NCI-H1436 (cell line): ENCODE data around the gene TMEM150B.

Experiments used
- DNase-seq: peaks from one replicate; lab custom pipeline; 2025; lab: John Stamatoyannopoulos, UW

The TMEM150B gene

GRCh38 chr19:55354698-55355212 is 29.6 kb upstream of the TMEM150B start, which contains the start of gene COX6B2:
Gene COX6B2 (minus strand): TSS chr19:55354719. CDS start chr19:55354521, 198 bp downstream.
- no peak for DNase-seq

DNA sequence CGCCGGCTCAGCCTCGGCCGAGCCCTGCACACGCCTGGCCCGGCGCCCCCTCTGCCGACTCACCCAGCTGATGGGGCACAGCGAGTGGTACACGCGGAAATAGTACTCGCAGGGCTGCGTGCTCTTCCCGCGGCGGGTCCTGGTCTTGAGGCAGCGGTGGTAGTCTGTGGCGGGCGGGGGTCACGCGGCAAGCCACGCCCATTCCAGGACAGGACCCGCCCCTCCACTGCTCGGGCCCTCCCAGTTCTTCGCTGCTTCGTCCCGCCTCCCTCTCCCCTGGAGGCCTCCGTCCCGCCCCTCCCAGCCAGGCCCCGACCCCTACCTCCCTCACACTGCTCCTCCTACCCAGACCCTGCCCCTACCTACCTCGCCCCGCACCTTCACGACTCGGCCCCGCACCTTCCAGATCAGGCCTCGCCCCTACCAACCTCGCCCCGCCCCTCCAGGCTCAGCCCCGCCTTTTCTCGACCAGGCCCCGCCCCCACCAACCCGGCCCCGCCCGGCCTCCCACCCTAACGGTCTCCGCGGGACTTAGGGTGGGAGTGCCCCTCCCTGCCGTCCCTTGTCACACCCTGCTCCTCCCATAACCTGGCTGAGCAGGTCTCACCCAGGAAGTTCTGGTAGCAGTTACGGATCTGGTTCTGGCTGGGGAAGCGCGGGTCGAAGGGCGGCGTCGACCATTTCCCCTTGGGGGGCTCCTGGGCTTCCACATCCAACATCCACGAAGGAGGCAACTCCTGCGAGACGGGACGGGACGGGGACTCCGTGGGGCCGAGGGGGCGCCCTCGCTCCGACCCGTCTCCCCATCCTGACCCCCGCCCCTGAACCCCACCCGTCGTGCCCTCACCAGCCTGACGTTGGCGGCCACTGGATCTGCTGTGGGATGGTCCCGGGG is 28.9 kb upstream of the TMEM150B start:
- DNase-seq = peak; percentile 72

DNA sequence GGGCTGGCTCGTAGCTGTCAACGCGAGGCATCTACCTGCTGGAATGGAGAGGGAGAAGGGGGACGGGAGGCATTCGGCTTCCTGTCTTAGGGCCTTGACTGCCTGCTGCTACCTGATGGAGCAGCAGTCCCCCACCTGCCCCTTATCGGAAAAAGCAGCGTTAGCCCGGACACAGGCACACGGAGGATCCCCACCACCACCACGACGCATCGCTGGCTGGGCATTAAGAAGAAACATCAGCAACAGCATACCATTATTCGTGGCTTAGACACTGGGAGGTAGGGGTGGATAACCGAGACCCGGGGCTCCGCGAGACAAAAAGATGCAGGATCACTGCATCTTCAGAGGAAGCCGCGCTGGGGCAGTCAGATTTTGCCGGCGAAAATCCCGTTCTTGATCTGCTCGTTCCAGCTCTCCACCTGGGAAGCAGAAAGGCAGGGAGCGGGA is 28.2 kb upstream of the TMEM150B start:
- no peak for DNase-seq

GRCh38 chr19:55352549-55353145 is 27.5 kb upstream of the TMEM150B start:
- DNase-seq = no peak

GRCh38 chr19:55352040-55352439 is 26.9 kb upstream of the TMEM150B start:
- DNase-seq = no peak

DNA sequence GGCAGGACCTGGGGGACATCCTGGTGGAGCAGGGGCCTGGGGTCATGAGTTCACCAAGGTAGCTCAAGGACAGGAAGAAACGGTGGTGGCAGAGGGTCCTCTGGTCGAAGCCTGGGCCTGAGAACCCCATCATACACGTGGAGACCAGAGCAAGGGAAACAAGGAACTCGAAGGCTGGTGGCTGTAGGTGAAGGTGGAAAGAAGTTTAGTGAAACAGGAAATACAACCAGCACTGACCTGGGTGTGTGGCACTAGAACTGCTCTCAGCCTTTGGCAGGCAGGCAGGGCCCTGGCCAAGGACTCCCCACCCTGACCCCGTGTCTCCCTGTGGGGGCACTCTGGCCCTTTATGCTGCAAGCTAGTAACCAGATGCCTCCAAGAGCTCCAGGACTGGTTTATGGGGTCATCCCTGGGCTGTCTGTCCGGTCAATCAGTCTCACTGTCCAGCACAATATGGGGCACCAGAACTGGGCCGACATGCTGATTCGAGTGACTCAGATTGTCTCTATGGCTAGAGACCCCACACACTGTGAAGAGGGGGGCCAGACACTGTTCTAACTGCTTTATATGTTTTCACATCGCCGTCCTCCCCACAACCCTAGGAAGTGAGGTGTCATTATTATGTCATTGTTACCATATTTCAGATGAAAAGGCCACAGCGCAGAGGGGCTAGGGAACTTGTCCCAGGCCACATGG is 25.6 kb upstream of the TMEM150B start:
- no peak for DNase-seq

GRCh38 chr19:55348317-55349034 is 23.3 kb upstream of the TMEM150B start:
- no peak for DNase-seq

GRCh38 chr19:55347442-55348009 is 22.4 kb upstream of the TMEM150B start:
- no peak for DNase-seq

DNA sequence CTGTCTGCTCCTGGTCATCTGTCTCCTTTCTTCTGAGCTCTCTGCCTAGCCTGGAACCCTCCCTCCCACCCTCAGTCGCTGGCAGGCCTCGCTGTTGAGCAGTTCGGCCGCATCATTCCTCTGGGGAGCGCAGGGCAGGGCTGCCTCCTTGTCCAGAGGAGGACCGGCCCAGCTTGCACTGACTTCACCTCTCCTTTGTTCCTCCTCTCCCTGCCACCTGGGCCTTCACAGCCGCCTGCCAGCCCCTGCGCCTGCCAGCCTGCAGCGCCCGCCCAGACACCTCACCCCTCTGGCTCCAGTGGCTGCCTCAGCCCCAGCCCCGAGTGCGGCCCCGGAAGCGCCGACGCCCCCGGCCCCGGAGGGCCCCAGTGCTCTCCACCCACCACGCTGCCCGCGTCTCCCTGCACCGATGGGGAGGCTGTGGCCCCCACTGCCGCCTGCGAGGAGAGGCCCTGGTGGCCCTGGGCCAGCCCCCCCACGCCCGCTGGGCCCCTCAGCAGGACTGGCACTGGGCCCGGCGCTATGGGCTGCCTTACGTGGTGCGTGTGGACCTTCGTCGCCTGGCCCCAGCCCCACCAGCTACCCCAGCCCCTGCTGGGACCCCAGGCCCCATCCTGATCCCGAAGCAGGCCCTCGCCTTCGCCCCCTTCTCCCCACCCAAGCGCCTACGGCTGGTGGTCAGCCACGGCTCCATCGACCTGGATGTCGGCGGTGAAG is 21.7 kb upstream of the TMEM150B start:
- no peak for DNase-seq

DNA sequence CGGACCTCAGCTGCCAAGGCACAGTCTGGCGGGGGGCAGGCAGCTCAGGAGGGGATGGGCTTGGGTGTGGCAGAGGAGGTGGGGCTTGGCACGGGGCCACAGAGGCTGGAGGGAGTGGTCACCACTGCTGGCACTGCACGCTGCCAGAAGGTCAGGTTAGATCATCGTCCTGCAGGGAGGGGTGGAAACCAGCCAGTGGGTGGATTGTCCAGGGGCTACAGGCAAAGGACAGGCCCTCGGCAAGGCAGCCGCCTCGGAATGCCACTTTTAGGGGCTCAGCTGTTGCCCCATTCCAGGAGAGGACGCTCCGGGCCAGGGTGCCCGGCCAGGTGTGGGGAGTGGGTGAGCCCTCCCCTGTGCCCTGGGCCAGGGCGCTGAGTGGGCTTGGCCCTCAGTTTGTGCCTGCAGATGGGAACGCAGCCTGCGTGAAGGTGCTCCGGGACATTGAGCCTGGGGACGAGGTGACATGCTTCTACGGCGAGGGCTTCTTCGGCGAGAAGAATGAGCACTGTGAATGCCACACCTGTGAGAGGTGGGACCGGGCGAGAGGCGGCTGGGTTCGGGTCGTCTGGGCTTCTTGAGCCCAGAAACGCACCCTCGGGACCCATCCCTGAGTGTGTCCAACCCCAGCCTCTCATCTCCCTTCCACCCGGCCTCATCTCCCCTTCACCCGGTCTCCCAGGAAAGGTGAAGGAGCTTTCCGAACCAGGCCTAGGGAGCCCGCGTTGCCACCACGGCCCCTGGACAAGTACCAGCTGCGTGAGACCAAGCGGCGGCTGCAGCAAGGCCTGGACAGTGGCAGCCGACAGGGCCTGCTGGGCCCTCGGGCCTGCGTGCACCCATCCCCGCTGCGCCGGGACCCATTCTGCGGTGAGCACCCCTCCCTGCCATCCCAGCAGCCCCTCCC is 20.9 kb upstream of the TMEM150B start:
- DNase-seq = no peak

DNA sequence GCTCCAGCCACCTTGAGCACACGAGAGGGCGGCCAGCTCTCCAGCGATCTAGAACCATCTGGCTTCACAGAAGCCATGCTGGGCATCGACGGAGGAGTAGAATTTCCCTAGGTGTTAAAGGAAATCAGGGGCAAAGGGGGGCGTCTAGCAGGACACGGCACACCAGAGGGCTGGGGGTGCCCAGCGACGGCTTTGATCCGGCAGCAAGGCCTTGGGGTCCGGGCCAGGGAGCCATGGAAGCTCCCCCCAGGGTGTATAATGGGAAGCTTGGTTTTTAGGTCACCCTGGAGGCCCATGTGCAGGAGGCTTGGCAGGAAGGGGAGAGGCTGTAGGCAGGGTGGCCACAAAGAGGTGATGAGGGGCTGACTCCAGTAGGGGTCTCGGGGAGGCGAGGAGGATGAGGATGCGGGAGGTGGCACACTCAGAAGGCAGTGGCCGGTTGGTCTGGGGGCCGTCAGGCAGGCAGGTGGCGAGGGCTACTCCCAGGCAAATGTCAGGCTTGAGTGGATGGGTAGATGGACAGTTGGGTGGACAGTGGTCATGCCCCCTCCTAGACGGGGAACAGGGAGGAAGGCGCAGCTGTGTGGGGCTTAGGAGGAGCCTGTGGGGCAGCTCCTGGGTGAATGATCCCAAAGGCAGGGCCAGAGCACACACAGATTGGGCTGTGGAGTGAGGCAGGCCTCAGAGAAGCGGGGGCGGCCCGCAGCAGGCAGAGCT is 20.1 kb upstream of the TMEM150B start:
- no peak for DNase-seq

DNA sequence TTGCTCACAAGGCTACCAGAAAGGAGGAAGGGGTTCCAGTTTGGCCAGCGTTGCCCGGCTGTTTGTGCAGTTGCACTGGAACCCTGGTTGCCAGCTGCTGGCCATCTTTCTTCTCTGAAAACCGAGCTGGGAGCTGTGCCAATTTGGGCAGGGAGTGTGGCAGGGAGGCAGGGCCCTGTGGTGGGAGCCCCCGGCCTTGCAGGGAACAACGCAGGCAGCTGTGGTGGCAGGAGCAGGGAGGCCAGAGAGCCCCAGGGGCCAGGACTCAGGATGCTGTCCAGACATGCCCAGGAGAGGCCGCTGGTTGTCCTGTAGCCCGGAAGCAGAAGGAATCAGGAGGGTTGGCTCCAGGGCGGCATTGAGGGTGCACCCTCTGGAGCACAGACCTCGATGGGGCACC is 19.3 kb upstream of the TMEM150B start:
- DNase-seq = no peak

- no peak for DNase-seq
Measured at GRCh38 chr19:55341595-55342531, 16.7 kb upstream of the TMEM150B start.

GRCh38 chr19:55341171-55341588 is 16.0 kb upstream of the TMEM150B start:
- peak; percentile 83 for DNase-seq

DNA sequence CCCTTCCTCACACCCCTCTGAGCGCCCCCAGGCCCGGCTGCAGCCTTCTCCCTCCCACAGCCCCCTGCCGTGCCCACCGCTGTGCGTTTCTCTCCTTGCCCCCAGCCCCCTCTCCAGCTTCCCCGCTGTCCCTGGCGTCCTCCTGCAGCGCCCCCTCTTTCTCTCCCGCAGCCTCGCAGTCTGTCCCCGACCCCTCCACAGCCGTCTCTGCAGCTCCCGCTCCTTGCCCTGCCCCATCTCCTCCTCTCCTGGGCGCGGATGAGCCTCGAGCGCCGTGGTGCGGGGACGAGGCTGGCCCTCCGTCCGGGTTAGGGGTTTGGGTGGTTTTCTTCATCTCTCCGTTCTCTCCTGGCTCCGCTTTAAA is 15.6 kb upstream of the TMEM150B start:
- DNase-seq = no peak

DNA sequence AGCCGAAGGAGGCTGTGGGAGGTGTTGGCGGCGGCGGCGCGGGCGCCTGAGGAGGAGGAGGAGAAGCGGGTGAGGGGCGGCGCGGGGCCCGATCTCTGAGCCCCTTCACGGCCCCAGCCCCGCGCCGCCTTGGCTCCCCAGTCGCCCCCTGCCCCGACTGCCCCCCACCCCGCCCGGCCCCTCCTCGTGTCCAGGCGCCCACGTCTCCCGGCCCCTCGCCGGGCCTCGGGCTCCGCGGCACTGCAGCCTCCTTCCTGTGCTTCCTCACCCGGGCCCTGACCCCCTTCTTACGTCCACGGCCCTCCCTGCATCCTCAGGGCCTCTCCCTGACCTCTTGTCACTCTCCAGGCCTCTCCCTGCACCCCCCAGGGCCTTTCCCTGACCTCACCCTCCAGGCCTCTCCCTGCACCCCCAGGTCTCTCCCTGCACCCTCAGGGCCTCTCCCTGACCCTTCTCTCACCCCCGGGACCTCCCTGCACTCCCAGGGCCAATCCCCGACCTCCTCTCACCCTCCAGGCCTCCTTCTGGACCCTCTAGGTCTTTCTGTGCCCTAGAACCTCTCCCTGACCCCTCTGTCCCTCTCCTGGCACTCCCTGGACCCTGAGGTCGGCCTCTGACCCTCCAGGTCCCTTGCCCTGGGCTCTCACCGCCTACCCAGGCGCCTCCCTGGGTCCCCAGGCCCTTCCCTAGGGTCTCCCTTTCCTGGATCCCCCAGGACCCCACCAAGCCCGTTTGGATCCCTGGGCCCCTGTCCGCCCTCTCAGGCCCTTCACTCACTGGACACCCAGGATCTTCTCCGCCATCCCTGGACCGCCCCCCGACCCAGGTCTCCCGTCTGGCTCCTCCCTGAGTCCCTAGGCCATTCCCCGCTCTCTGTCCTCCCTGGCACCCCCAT is 15.0 kb upstream of the TMEM150B start:
- no peak for DNase-seq
